ENCODE data around the gene EYA3. TPM values are rescaled to one million over a fixed set of nuclear protein-coding genes. Genes with fewer than 3 reads are reported as not detected.
A peak's percentile ranks its signal among the peaks of the same experiment; 100 is the strongest.

EYA3 gene
- total RNA-seq, 1 donor: 21.9 TPM

DNA sequence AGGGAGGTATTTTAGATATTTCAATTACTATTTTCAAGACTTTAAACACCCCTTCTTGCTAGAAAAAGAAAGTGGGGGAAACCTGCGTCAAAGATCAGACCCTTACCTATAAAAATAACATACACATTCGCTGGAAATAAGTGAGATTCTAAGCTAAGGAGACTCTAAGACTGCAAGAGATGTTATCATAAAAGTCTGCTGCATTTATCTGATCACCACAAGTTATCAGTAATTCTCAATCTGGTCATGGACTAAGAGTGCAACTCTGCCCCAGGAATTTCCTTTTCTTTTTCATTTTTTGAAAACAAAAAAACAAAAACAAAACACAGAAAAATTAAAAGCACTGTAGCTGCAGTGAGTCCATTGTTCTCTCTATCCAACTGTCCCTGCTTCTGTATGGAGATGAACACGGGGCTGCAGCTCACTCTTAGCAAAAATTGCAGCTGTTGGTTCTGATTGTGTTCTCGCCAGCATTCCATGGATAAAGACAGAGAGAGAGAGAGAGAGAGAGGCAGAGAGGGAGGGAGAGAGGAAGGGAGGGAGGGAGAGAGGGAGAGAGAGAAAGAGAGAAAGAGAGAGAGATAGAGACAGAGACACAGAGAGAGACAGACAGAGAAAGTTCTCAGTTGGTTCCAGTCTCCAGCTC, 114.5 kb downstream of the EYA3 start:
- H3K4me3 ChIP-seq (ENCODE audit: low read depth, low read length): no peak overlapping the region
- DNase-seq (ENCODE audit: low read depth): no peak
- no peak for TF ChIP-seq CTCF (IDR thresholded peaks at IDR 0.05; ENCODE audit: insufficient read depth, low read length)

DNA sequence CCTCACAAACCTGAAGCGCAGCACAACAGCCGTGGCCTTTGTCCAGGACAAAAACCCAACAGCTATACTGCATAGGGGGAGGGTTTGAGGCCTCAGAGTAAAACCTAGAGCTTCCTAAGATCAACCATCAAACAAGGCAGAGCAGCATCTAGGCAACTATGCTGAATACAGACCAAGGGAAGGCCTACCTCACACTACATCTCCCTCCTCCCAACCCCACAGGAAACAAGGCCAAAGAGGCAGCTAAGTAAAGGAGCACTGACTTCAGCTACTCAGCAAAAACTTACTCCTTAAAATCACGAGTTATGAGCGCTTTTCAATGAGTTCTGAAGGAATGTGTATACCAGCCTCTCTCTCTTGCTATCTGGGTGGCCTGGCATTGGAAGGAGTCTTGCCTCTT, 116.3 kb downstream of the EYA3 start:
- no peak for TF ChIP-seq CTCF (IDR thresholded peaks at IDR 0.05; ENCODE audit: insufficient read depth, low read length)
- DNase-seq (ENCODE audit: low read depth): no peak
- H3K4me3 ChIP-seq (ENCODE audit: low read depth, low read length): no peak overlapping the region

DNA sequence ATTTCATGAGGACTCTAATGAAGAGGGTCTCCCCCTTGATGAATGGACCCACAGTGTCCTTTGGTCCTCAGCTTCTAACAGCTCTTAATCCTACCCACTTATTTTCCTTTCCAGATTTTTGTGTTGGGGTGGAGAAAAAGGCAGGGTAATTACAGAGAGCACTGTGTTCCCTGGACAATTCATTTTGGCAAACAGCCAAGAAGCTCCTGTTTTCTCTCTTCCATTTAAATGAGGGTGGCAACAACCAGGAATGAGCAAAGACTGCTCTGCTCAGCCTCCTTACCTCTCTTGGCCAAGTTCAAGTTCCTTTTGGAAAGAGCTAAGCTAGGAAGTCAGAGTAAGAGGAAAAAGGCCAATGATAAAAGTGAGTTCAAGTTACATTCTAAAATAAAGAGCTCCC, 116.7 kb downstream of the EYA3 start:
- DNase-seq (ENCODE audit: low read depth): peak; percentile 59
- TF ChIP-seq CTCF (IDR thresholded peaks at IDR 0.05; ENCODE audit: insufficient read depth, low read length): no peak
- H3K4me3 ChIP-seq (ENCODE audit: low read depth, low read length): no peak overlapping the region

DNA sequence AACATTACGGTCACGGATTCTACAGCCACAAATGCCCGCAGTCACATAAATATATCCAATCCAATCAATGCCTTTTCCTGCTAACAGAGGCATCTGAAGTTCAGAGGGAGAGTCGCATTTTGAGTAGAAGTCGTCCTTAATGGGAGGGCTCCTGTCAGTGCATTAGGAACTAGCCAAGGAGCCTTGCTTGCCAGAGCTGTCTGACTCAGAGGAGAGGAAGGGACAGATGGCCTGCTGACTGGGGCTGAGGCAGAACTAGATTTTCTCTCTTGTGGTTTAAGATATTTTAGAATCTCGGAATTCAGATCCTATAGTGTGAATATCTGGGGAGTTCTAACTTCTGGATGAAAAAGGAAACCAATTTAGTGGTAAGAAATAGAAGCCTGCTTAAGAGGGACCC, 118.0 kb downstream of the EYA3 start:
- TF ChIP-seq CTCF (IDR thresholded peaks at IDR 0.05; ENCODE audit: insufficient read depth, low read length): no peak
- DNase-seq (ENCODE audit: low read depth): peak; percentile 85
- H3K4me3 ChIP-seq (ENCODE audit: low read depth, low read length): no peak overlapping the region

GRCh38 chr1:27968692-27969091, 119.7 kb downstream of the EYA3 start:
- no peak overlapping the region for H3K4me3 ChIP-seq (ENCODE audit: low read depth, low read length)
- peak; percentile 93 for DNase-seq (ENCODE audit: low read depth)

DNA sequence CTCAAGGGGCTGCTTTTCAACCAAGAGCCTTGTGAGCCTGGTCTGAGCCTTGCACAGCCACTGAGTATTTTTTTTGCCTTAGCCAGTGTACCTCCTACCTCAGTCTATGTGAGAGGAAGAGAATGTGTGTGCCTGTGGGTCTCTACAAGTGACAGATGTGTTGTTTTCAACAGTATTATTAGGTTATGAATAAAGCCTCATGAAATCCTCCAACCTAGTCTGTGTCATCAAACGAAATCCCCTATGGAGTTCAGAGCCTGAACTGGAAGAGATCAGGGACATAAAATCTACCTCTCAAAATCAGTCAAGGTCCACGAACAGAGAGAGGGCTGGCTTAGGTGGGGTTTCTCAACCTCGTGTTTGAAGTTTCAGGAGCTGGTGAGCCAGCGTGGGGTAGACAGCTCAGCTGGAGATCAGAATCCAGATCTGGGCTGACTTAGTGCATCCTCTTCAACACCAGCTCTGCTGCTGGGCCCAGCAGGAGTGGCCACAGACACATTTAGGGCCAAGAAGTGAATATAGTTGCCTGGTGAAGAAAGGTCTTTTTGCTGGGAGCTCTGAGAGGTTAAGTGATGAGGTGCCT, 120.4 kb downstream of the EYA3 start:
- no peak for TF ChIP-seq CTCF (IDR thresholded peaks at IDR 0.05; ENCODE audit: insufficient read depth, low read length)
- DNase-seq (ENCODE audit: low read depth): no peak
- H3K4me3 ChIP-seq (ENCODE audit: low read depth, low read length): no peak overlapping the region

More at GRCh38 chr1:27968692-27969091, 119.7 kb downstream of the EYA3 start:
- no peak for TF ChIP-seq CTCF (IDR thresholded peaks at IDR 0.05; ENCODE audit: insufficient read depth, low read length)

Measured in fibroblast of the aortic adventitia (primary cell).